Mucosa of descending colon (tissue), 3 donors: ENCODE results near the gene VCL. TPM values are rescaled to one million over a fixed set of nuclear protein-coding genes. Genes with fewer than 3 reads are reported as not detected.

ENCODE experiments used
- ATAC-seq: fragments of 200-7000 bp; cut with Tn5 transposase; one replicate; pipeline ENCODE4 v1.9.1; 2020; ENCODE audit warnings: mild to moderate bottlenecking, moderate library complexity
- DNase-seq, 3 donors: peaks; one replicate each; pipeline ENCODE4 v3.0.0-alpha.2; 2020
- H3K36me3 ChIP-seq: fragments of 200-600 bp; one replicate; pipeline ENCODE4 v1.8.0; 2021; ENCODE audit warnings: low read depth, mild to moderate bottlenecking
- H3K4me1 ChIP-seq: fragments of 200-600 bp; one replicate; pipeline ENCODE4 v1.8.0; 2021; ENCODE audit warnings: low read depth, mild to moderate bottlenecking
- H3K4me3 ChIP-seq: fragments of 200-600 bp; one replicate; pipeline ENCODE4 v1.8.0; 2021; ENCODE audit warnings: mild to moderate bottlenecking
- H3K9me3 ChIP-seq: fragments of 200-600 bp; one replicate; pipeline ENCODE4 v1.8.0; 2021; ENCODE audit warnings: mild to moderate bottlenecking
- CTCF ChIP-seq: fragments of 200-600 bp; IDR thresholded peaks from one replicate; pipeline ENCODE4 v1.8.0; 2022; ENCODE audit warnings: antibody characterized with exemption, mild to moderate bottlenecking
- intact Hi-C, 2 donors: fragments of 100-400 bp; cut with DNase I in 1 of 2; cut with micrococcal nuclease in 1 of 2; formaldehyde crosslinking; loops; one replicate each; pipeline versions ENCODE4 v1.11.0 to v1.11.1; 2022; cut with DNase I, micrococcal nuclease
- total RNA-seq, 3 donors: library from RNA; stranded (reverse); fragmentation: NEBNext Ultra II Directional in 2 of 3; extraction: Animal tissue kit (Norgen Biotek cat#: 25700) in 2 of 3; gene quantifications; one replicate each; pipeline versions ENCODE4 v1.2.1 to v1.2.4, GENCODE V29; 2021 to 2023
- donor health status: DM: no; HTN: no; CAD: no; lungs with moderate emphysema.
- donor health status: DM: no; HTN: no; CAD: no.
- donor health status: DM: no; HTN: yes; CAD: no.

The VCL gene
- total RNA-seq, 3 donors from 2014 or later, result 114 to 292 (median 117) TPM

- no peak for TF ChIP-seq CTCF
- intact Hi-C loops, result loop anchor here in 1 of 2 donors (5.0 kb wide), 1 partner anchor 198 kb away; no protein-coding TSS in a partner anchor
- no peak for DNase-seq
Measured at GRCh38 chr10:74084955-74085354, 87.0 kb downstream of the VCL start.

GRCh38 chr10:74086317-74086716 lies 88.4 kb downstream of the VCL start:
- Histone ChIP-seq H3K4me3 (no peak overlapping the region), H3K36me3 (peaks cover 6% of the 10 kb centered on the region), H3K4me1 (no peaks in the 10 kb centered on the region), H3K9me3 (no peaks in the 10 kb centered on the region)
- intact Hi-C loops, result no loop called here
- no peak for TF ChIP-seq CTCF
- DNase-seq (no peak), ATAC-seq (no peak)

More at GRCh38 chr10:74084955-74085354, 87.0 kb downstream of the VCL start:
- Histone ChIP-seq H3K9me3 (no peaks in the 10 kb centered on the region), H3K36me3 (peaks cover 6% of the 10 kb centered on the region), H3K4me1 (no peaks in the 10 kb centered on the region), H3K4me3 (no peak overlapping the region)
- no peak for ATAC-seq

GRCh38 chr10:74088722-74089121 lies 90.8 kb downstream of the VCL start:
- H3K36me3 ChIP-seq, result peaks cover 6% of the 10 kb centered on the region
- H3K4me3 ChIP-seq, result no peak overlapping the region
- intact Hi-C loops, result no loop called here
- no peaks in the 10 kb centered on the region for H3K9me3 ChIP-seq
- no peak for ATAC-seq
- no peak for DNase-seq
- H3K4me1 ChIP-seq, result no peaks in the 10 kb centered on the region
- TF ChIP-seq CTCF, result no peak

GRCh38 chr10:74092372-74092771 lies 94.5 kb downstream of the VCL start:
- DNase-seq (no peak), ATAC-seq (no peak)
- intact Hi-C loops, result no loop called here
- Histone ChIP-seq H3K4me3 (no peak overlapping the region), H3K36me3 (peaks cover 6% of the 10 kb centered on the region), H3K9me3 (no peaks in the 10 kb centered on the region), H3K4me1 (no peaks in the 10 kb centered on the region)
- TF ChIP-seq CTCF, result no peak

- ATAC-seq (no peak), DNase-seq (no peak)
- H3K9me3 ChIP-seq, result no peaks in the 10 kb centered on the region
- no peak overlapping the region for H3K4me3 ChIP-seq
- no peaks in the 10 kb centered on the region for H3K4me1 ChIP-seq
- TF ChIP-seq CTCF, result no peak
- H3K36me3 ChIP-seq, result peaks cover 6% of the 10 kb centered on the region
- intact Hi-C loops, result no loop called here
Measured at GRCh38 chr10:74093530-74094164, 95.7 kb downstream of the VCL start.

GRCh38 chr10:74094231-74094630 lies 96.3 kb downstream of the VCL start:
- H3K4me3 ChIP-seq, result no peak overlapping the region
- no peak for TF ChIP-seq CTCF
- H3K4me1 ChIP-seq, result no peaks in the 10 kb centered on the region
- peaks cover under 1% of the 10 kb centered on the region for H3K36me3 ChIP-seq
- DNase-seq (no peak), ATAC-seq (no peak)
- no peaks in the 10 kb centered on the region for H3K9me3 ChIP-seq
- intact Hi-C loops, result no loop called here
